LNCaP clone FGC (cell line): ENCODE measurements around the gene MS4A6E.

Source experiments
- DNase-seq: peaks from one replicate; pipeline ENCODE4 v3.0.0-alpha.2; 2011; ENCODE audit warnings: low read depth
- H3K4me3 ChIP-seq: 2 replicates; pipeline ENCODE4 v1.5.1; 2011; ENCODE audit warnings: mild to moderate bottlenecking, low read depth, low read length, control low read depth
- CTCF ChIP-seq: IDR thresholded peaks from 2 replicates; pipeline ENCODE4 v1.5.1; 2012; ENCODE audit warnings: mild to moderate bottlenecking; ENCODE audit not compliant: control insufficient read depth, insufficient read depth; ENCODE audit errors: extremely low read depth

MS4A6E gene

GRCh38 chr11:60371854-60372253 is 44.8 kb downstream of the MS4A6E start:
- no peak for TF ChIP-seq CTCF
- peak overlapping the region; percentile 25; the same call in 1 of the 2 replicates for H3K4me3 ChIP-seq
- DNase-seq: peak; percentile 79

GRCh38 chr11:60372767-60373166 is 45.7 kb downstream of the MS4A6E start:
- no peak for DNase-seq
- TF ChIP-seq CTCF: no peak
- no peak overlapping the region for H3K4me3 ChIP-seq

GRCh38 chr11:60375316-60375715 is 48.3 kb downstream of the MS4A6E start:
- H3K4me3 ChIP-seq: no peak overlapping the region
- TF ChIP-seq CTCF: no peak
- DNase-seq: no peak

GRCh38 chr11:60376601-60377000 is 49.5 kb downstream of the MS4A6E start:
- no peak overlapping the region for H3K4me3 ChIP-seq
- DNase-seq: peak; percentile 72
- no peak for TF ChIP-seq CTCF

GRCh38 chr11:60377401-60378136 is 50.5 kb downstream of the MS4A6E start:
- no peak overlapping the region for H3K4me3 ChIP-seq

GRCh38 chr11:60378354-60378753 is 51.3 kb downstream of the MS4A6E start, which contains the start of gene MS4A7:
TSS of gene MS4A7 (plus strand) at chr11:60378532. CDS start at chr11:60383142, 4,610 bp downstream.
- no peak for DNase-seq
- no peak for TF ChIP-seq CTCF
- H3K4me3 ChIP-seq: no peak within 1 kb of the TSS

More at GRCh38 chr11:60377401-60378136, 50.5 kb downstream of the MS4A6E start:
- TF ChIP-seq CTCF: no peak
- no peak for DNase-seq
